ENCODE results near the gene MACROH2A2.
"Not testable (repeated sequence)": the region's sequence is repeated elsewhere in the genome, so short reads cannot be mapped to it uniquely, and the experiment has no call there.

The MACROH2A2 gene

DNA sequence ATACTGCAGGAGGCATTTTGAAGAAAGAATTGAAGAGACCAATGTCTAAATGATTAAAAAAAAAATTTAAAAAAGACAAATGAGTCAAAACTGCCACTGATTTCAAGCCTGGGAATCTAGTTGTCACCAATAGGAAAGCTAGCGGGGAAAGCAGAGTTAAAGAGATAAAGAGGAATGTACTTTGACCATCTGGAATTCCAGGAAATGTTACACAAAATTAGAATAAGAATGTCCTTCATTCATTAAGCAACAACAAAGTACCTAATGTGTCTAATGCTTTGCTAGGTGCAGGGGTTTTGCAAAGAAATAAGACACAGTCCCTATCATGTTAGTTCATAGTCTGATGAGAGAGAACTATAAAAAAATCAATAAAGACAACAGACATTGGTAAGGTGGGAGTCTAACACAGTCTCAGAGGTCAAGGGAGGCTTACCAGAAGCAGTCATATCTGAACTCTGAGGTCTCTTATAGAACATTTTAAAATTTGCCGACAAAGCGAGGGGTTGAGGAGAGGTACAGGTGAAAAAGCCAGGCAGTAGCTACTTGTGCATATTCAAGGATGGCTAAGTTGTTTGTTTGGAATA, 102.7 kb downstream of the MACROH2A2 start:
- no peak overlapping the region for H3K4me3 ChIP-seq (ENCODE audit: low read depth, low read length)
- peaks cover 59% of the 10 kb centered on the region for H3K36me3 ChIP-seq (ENCODE audit: insufficient read depth, low read length)
- peaks cover 17% of the 10 kb centered on the region for H3K4me1 ChIP-seq (ENCODE audit: control insufficient read depth, insufficient read depth, low read length, unreplicated experiment)
- no peak overlapping the region for H3K27ac ChIP-seq (ENCODE audit: low read depth, low read length)
- no peaks in the 10 kb centered on the region for H3K27me3 ChIP-seq (ENCODE audit: insufficient read depth, low read length)
- H2AFZ ChIP-seq (ENCODE audit: low read length, unreplicated experiment), result no peak overlapping the region
- H3K79me2 ChIP-seq (ENCODE audit: control insufficient read depth, insufficient read depth, low read length, unreplicated experiment), result peaks cover 75% of the 10 kb centered on the region

DNA sequence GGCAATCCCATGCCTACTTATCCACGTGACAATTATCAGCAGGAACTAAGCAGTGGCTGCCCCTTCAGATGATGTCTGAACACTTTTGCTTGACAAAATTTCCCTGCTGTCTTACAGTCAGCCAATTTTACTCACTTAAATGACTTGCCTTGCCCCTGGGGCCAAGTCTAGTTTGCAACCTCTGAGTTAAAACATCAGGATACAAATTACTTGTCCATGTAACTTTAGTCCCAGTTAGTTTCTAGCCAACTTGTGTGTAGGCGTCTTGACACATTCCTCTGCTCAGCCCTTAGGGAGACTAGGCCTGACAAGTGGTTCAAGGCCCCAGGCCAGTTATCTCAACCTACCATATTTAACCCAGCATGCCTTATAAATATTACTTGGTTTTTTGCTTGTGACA, 105.5 kb downstream of the MACROH2A2 start:
- H2AFZ ChIP-seq (ENCODE audit: low read length, unreplicated experiment), result no peak overlapping the region
- H3K4me1 ChIP-seq (ENCODE audit: control insufficient read depth, insufficient read depth, low read length, unreplicated experiment), result peaks cover 41% of the 10 kb centered on the region
- H3K4me3 ChIP-seq (ENCODE audit: low read depth, low read length), result 0 out of 2 replicates have a peak overlapping the region, but pooled peaks have one; percentile 3
- peaks cover 86% of the 10 kb centered on the region for H3K79me2 ChIP-seq (ENCODE audit: control insufficient read depth, insufficient read depth, low read length, unreplicated experiment)
- peaks cover 54% of the 10 kb centered on the region for H3K36me3 ChIP-seq (ENCODE audit: insufficient read depth, low read length)
- no peaks in the 10 kb centered on the region for H3K27me3 ChIP-seq (ENCODE audit: insufficient read depth, low read length)
- peak overlapping the region; percentile 40 for H3K27ac ChIP-seq (ENCODE audit: low read depth, low read length)

DNA sequence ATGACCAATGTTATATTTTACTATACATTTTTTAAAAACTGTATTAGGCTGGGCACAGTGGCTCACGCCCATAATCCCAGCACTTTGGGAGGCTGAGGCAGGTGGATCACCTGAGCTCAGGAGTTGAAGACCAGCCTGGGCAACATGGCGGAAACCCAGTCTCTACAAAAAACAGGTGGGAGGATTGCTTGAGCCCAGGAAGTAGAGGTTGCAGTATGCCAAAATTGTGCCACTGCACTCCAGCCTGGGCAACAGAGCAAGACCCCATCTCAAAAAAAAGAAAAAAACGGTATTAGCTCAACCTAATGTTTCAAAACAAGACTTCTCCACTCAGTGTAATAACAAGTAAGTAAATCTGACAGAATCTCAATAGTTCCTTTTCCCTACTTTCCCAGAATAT, 106.7 kb downstream of the MACROH2A2 start:
- not testable (repeated sequence) for H2AFZ ChIP-seq (ENCODE audit: low read length, unreplicated experiment); H3K4me3 ChIP-seq (ENCODE audit: low read depth, low read length); H3K27me3 ChIP-seq (ENCODE audit: insufficient read depth, low read length)
- Histone ChIP-seq H3K27ac (ENCODE audit: low read depth, low read length) (peak overlapping the region; percentile 25; the same call in 1 of the 2 replicates), H3K4me1 (ENCODE audit: control insufficient read depth, insufficient read depth, low read length, unreplicated experiment) (peaks cover 53% of the 10 kb centered on the region), H3K79me2 (ENCODE audit: control insufficient read depth, insufficient read depth, low read length, unreplicated experiment) (peaks cover 87% of the 10 kb centered on the region), H3K36me3 (ENCODE audit: insufficient read depth, low read length) (peaks cover 49% of the 10 kb centered on the region)

DNA sequence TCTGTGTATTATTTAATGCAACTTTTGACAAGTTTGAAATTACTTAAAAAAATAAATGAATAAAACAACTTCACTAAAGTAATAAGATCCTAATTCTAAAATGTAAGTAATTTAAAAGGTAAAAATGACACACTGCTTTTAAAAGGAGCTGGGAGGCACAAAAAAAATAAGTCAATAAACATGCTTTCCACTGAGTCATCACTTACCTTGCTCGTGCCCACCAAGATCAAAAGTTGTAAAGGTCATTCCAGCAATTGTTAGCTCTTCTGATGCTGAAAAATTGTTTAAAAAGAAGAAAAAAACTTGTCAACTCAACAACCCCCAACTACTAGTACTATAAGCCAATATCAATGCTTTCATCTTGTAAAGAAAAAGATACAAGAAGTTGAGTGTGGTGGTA, 108.2 kb downstream of the MACROH2A2 start:
- H3K79me2 ChIP-seq (ENCODE audit: control insufficient read depth, insufficient read depth, low read length, unreplicated experiment), result peaks cover 87% of the 10 kb centered on the region
- H3K27ac ChIP-seq (ENCODE audit: low read depth, low read length), result peak overlapping the region; percentile 52
- H2AFZ ChIP-seq (ENCODE audit: low read length, unreplicated experiment), result no peak overlapping the region
- H3K4me1 ChIP-seq (ENCODE audit: control insufficient read depth, insufficient read depth, low read length, unreplicated experiment), result peaks cover 54% of the 10 kb centered on the region
- no peaks in the 10 kb centered on the region for H3K27me3 ChIP-seq (ENCODE audit: insufficient read depth, low read length)
- no peak overlapping the region for H3K4me3 ChIP-seq (ENCODE audit: low read depth, low read length)
- H3K36me3 ChIP-seq (ENCODE audit: insufficient read depth, low read length), result peaks cover 50% of the 10 kb centered on the region
